Fibroblast of lung (primary cell): ENCODE results near the gene TFRC. TPM values are rescaled to one million over a fixed set of nuclear protein-coding genes. Genes with fewer than 3 reads are reported as not detected.

Experiments
- DNase-seq, 2 donors: peaks; one replicate each; pipeline versions ENCODE4 v3.0.0 to v3.0.0-alpha.2; 2010; ENCODE audit warnings: low read depth in 2 of 2
- H2AFZ ChIP-seq: 2 replicates; pipeline ENCODE4 v1.5.1; 2012; ENCODE audit warnings: low read length, control low read depth, inconsistent platforms
- H3K27ac ChIP-seq: 2 replicates; pipeline ENCODE4 v1.5.1; 2011; ENCODE audit warnings: low read length, control low read depth; ENCODE audit not compliant: insufficient read depth
- H3K27me3 ChIP-seq: 2 replicates; pipeline ENCODE4 v1.5.1; 2011; ENCODE audit warnings: mild to moderate bottlenecking, low read length; ENCODE audit not compliant: control insufficient read depth, insufficient read depth
- H3K36me3 ChIP-seq: 2 replicates; pipeline ENCODE4 v1.5.1; 2011; ENCODE audit warnings: low read length; ENCODE audit not compliant: control insufficient read depth, insufficient read depth
- H3K4me1 ChIP-seq: 2 replicates; pipeline ENCODE4 v1.5.1; 2011; ENCODE audit warnings: low read length; ENCODE audit not compliant: control insufficient read depth, insufficient read depth; ENCODE audit errors: extremely low read depth
- H3K4me2 ChIP-seq: 2 replicates; pipeline ENCODE4 v1.5.1; 2011; ENCODE audit warnings: low read length, control low read depth; ENCODE audit not compliant: insufficient read depth; ENCODE audit errors: extremely low read depth
- H3K4me3 ChIP-seq, 4 experiments: fragments of 200-600 bp in 1 of 4; sonication (generic) in 1 of 4; replicated peaks in 1 of 4; 2 replicates each; pipeline ENCODE4 v1.5.1; 2011 to 2016; ENCODE audit warnings: low read length in 4 of 4, low read depth in 3 of 4, mild to moderate bottlenecking in 3 of 4, control low read depth in 2 of 4, inconsistent platforms in 1 of 4, mixed read lengths in 1 of 4; ENCODE audit not compliant: insufficient read depth in 1 of 4; ENCODE audit errors: control extremely low read depth in 1 of 4
- H3K79me2 ChIP-seq: 2 replicates; pipeline ENCODE4 v1.5.1; 2012; ENCODE audit warnings: mild to moderate bottlenecking, low read length, inconsistent platforms; ENCODE audit not compliant: control insufficient read depth, insufficient read depth
- H3K9ac ChIP-seq: 2 replicates; pipeline ENCODE4 v1.5.1; 2011; ENCODE audit warnings: mild to moderate bottlenecking, low read length, control low read depth; ENCODE audit not compliant: insufficient read depth
- H3K9me3 ChIP-seq: 2 replicates; pipeline ENCODE4 v1.5.1; 2012; ENCODE audit warnings: low read depth, low read length; ENCODE audit not compliant: control insufficient read depth, insufficient read depth
- H4K20me1 ChIP-seq: 2 replicates; pipeline ENCODE4 v1.5.1; 2011; ENCODE audit warnings: low read length; ENCODE audit not compliant: control insufficient read depth, insufficient read depth; ENCODE audit errors: extremely low read depth
- EZH2 ChIP-seq: IDR thresholded peaks from 2 replicates; pipeline ENCODE4 v1.5.1; 2012; ENCODE audit warnings: low read length, control low read depth, mild to moderate bottlenecking; ENCODE audit errors: missing control alignments
- polyA plus RNA-seq, 2 donors: library from polyadenylated mRNA; depleted of rRNA in 1 of 2; stranded (reverse) in 1 of 2; unstranded in 1 of 2; fragments of >200 nt; gene quantifications; 2 replicates each; pipeline ENCODE4 v1.2.1, GENCODE V29; 2011 to 2012; ENCODE audit warnings: missing spikeins in 1 of 2
- total RNA-seq: library from RNA; depleted of rRNA; stranded (reverse); fragments of >200 nt; gene quantifications from 2 replicates; pipeline ENCODE4 v1.2.1, GENCODE V29; 2014
- TF ChIP-seq, protein P1 (sequence below), 2 donors: IDR thresholded peaks in 1 of 2; conservative IDR thresholded peaks in 1 of 2; 1 replicate in 1 of 2; 2 replicates in 1 of 2; pipeline ENCODE4 v1.5.1; 2011 to 2012; ENCODE audit warnings: low read length in 2 of 2, control low read depth in 1 of 2, inconsistent platforms in 1 of 2, low read depth in 1 of 2, mild to moderate bottlenecking in 1 of 2

TFRC gene
- total and polyA plus RNA-seq, 2 donors (not counting 1 experiment from before 2014, with no cell fraction given) = 118 to 169 TPM

DNA sequence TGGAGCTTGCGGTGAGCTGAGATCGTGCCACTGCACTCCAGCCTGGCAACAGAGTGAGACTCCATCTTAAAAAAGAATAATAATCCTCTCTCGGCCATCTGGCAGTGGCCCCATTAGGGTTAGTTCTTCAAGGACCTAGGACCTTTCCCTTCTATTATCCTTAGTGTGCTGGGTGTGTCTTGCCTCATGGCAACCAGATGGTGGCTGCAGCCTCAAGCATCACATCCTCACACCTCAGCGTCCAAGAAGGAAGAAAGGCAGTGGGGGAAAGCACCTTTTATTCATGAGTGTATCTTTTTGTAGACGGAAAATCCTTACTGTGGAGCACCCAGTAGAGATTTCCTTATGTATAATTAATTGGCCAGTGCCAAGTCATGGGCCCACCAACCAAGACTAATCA, 42.7 kb upstream of the TFRC start:
- no peak overlapping the region for H3K4me3 ChIP-seq
- H3K4me1 ChIP-seq = no peaks in the 10 kb centered on the region
- no peak overlapping the region for H3K9ac ChIP-seq
- no peaks in the 10 kb centered on the region for H3K79me2 ChIP-seq
- H4K20me1 ChIP-seq = no peaks in the 10 kb centered on the region
- no peak overlapping the region for H2AFZ ChIP-seq
- no peaks in the 10 kb centered on the region for H3K9me3 ChIP-seq
- TF ChIP-seq, protein P1, sequence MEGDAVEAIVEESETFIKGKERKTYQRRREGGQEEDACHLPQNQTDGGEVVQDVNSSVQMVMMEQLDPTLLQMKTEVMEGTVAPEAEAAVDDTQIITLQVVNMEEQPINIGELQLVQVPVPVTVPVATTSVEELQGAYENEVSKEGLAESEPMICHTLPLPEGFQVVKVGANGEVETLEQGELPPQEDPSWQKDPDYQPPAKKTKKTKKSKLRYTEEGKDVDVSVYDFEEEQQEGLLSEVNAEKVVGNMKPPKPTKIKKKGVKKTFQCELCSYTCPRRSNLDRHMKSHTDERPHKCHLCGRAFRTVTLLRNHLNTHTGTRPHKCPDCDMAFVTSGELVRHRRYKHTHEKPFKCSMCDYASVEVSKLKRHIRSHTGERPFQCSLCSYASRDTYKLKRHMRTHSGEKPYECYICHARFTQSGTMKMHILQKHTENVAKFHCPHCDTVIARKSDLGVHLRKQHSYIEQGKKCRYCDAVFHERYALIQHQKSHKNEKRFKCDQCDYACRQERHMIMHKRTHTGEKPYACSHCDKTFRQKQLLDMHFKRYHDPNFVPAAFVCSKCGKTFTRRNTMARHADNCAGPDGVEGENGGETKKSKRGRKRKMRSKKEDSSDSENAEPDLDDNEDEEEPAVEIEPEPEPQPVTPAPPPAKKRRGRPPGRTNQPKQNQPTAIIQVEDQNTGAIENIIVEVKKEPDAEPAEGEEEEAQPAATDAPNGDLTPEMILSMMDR (conservative IDR thresholded peaks at IDR 0.05 in 1 of 2, IDR thresholded peaks at IDR 0.05 in 1 of 2; ENCODE audit: low read depth in 1 of 2, low read length in 2 of 2) = no peak
- no peak for TF ChIP-seq EZH2
- no peak overlapping the region for H3K4me2 ChIP-seq
- H3K27me3 ChIP-seq = no peaks in the 10 kb centered on the region
- no peak for DNase-seq
- no peaks in the 10 kb centered on the region for H3K36me3 ChIP-seq
- H3K27ac ChIP-seq = no peak overlapping the region

GRCh38 chr3:196122688-196123046, 40.8 kb upstream of the TFRC start:
- TF ChIP-seq, protein P1 (conservative IDR thresholded peaks at IDR 0.05 in 1 of 2, IDR thresholded peaks at IDR 0.05 in 1 of 2; ENCODE audit: low read depth in 1 of 2, low read length in 2 of 2) = no peak
- no peak for TF ChIP-seq EZH2
- Histone ChIP-seq H3K27me3 (no peaks in the 10 kb centered on the region), H3K79me2 (no peaks in the 10 kb centered on the region), H3K4me3 (no peak overlapping the region), H3K4me1 (no peaks in the 10 kb centered on the region), H3K4me2 (no peak overlapping the region), H3K9me3 (no peaks in the 10 kb centered on the region), H3K36me3 (no peaks in the 10 kb centered on the region), H4K20me1 (no peaks in the 10 kb centered on the region), H2AFZ (no peak overlapping the region), H3K27ac (no peak overlapping the region), H3K9ac (no peak overlapping the region)
- DNase-seq = no peak

DNA sequence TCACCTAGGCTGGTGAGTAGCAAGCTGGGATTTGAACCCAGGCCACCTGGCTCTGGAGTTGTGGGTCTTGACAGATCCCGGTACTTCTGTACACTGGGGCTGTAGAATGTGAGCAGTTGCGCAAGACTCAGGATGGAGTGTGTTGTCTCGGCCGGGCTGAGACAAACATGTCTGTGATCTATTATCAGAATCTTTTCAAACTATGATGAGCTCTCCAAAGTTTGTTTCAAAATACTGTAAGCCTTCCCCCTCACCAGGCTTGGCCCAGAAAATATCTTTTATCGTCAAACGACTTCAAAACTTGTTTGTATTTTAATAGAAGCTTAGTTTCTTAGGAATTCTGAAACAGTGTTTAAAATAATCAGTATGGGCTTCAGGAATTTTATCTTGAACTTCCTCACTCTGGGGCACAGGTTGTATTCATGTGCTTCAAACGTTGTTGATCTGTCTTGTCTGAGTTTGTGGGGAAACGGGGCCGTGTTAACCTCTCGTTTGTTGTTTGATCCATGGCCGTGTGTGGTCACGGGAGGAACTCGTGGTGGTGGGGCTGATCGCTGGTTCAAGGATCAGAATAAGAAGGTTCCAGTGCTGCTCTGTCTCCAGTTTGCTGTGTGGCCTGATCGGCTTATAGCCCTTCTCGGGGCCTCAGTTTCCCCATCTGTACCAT, 40.3 kb upstream of the TFRC start:
- Histone ChIP-seq H2AFZ (no peak overlapping the region), H3K4me1 (no peaks in the 10 kb centered on the region), H4K20me1 (no peaks in the 10 kb centered on the region), H3K4me2 (no peak overlapping the region), H3K4me3 (no peak overlapping the region), H3K9ac (no peak overlapping the region), H3K27ac (no peak overlapping the region), H3K27me3 (no peaks in the 10 kb centered on the region), H3K79me2 (no peaks in the 10 kb centered on the region), H3K36me3 (no peaks in the 10 kb centered on the region), H3K9me3 (no peaks in the 10 kb centered on the region)
- no peak for DNase-seq
- TF ChIP-seq, protein P1 (conservative IDR thresholded peaks at IDR 0.05 in 1 of 2, IDR thresholded peaks at IDR 0.05 in 1 of 2; ENCODE audit: low read depth in 1 of 2, low read length in 2 of 2) = no peak
- no peak for TF ChIP-seq EZH2
